Chondrocyte (in vitro differentiated cells): ENCODE results near the gene ZNF831. TPM values are rescaled to one million over a fixed set of nuclear protein-coding genes. Genes with fewer than 3 reads are reported as not detected.

ENCODE experiments used
- DNase-seq: peaks from one replicate; pipeline ENCODE4 v3.0.0; 2021; ENCODE audit warnings: mixed read lengths, low spot score
- H3K27ac Mint-ChIP-seq: one replicate; pipeline ENCODE4 v1.8.0; 2021; ENCODE audit warnings: mild to moderate bottlenecking, moderate library complexity, mixed read lengths; ENCODE audit not compliant: unreplicated experiment
- H3K27me3 Mint-ChIP-seq: 2 replicates; pipeline ENCODE4 v1.8.0; 2021; ENCODE audit warnings: low read depth, mixed read lengths
- H3K36me3 Mint-ChIP-seq: 2 replicates; pipeline ENCODE4 v1.8.0; 2021; ENCODE audit warnings: low read depth, mixed read lengths
- H3K4me1 Mint-ChIP-seq: 2 replicates; pipeline ENCODE4 v1.8.0; 2021; ENCODE audit warnings: low read depth, mild to moderate bottlenecking, mixed read lengths
- H3K4me3 Mint-ChIP-seq: one replicate; pipeline ENCODE4 v1.8.0; 2021; ENCODE audit warnings: mild to moderate bottlenecking, moderate library complexity, mixed read lengths; ENCODE audit not compliant: unreplicated experiment
- H3K9me3 Mint-ChIP-seq: 2 replicates; pipeline ENCODE4 v1.8.0; 2021; ENCODE audit warnings: low read depth, mixed read lengths
- CTCF ChIP-seq: fragments of 200-600 bp; sonication (generic); IDR thresholded peaks from 2 replicates; pipeline ENCODE4 v1.5.0; 2021; ENCODE audit warnings: antibody characterized with exemption, mild to moderate bottlenecking, moderate library complexity
- total RNA-seq: library from RNA; stranded (reverse); gene quantifications from 3 replicates; pipeline ENCODE4 v1.2.1, GENCODE V29; 2021

ZNF831 gene
- total RNA-seq, 1 donor from 2014 or later, result not detected

DNA sequence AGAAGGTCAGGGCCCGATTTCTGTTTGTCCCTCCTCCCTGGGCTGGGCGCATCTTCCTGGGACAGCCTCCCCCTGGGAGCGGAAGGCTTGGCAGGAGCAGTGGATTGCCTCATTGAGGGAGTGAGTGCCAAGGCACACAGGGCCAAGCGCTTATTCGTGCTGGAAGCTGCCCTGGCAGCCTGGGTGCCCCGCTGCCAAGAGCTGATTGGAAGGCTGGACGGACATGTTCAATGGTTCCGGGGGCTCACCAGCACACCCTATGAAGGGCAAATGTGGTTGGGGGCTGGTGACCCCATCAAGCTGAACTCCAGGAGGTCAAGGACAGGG is 10.3 kb upstream of the ZNF831 start:
- H3K27me3 Mint-ChIP-seq, result peaks cover 24% of the 10 kb centered on the region
- no peaks in the 10 kb centered on the region for H3K36me3 Mint-ChIP-seq
- peaks cover 6% of the 10 kb centered on the region for H3K4me1 Mint-ChIP-seq
- no peak overlapping the region for H3K27ac Mint-ChIP-seq
- no peak for TF ChIP-seq CTCF
- H3K4me3 Mint-ChIP-seq, result no peak overlapping the region
- DNase-seq, result no peak
- no peaks in the 10 kb centered on the region for H3K9me3 Mint-ChIP-seq

DNA sequence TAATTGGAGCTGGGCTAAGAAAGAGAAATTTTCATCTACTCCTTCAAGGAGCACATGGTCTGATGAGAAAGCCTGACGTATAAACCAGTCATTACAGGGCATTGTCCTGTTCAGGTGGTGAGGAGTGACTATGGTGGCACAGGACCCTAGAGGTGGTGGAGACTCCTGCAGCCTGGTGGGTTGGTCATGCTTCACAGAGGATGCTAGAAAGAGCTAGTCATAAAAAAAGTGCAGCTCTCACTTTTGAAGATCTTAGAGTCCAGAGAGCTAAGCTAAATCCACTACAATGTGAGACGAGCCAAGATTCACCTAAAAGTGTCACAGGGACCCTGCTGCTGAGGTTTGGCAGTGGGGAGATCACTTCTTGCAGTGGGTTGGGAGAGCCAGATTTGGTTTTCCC is 9.8 kb upstream of the ZNF831 start:
- H3K4me3 Mint-ChIP-seq, result no peak overlapping the region
- no peaks in the 10 kb centered on the region for H3K9me3 Mint-ChIP-seq
- TF ChIP-seq CTCF, result no peak
- H3K36me3 Mint-ChIP-seq, result no peaks in the 10 kb centered on the region
- no peak overlapping the region for H3K27ac Mint-ChIP-seq
- no peak for DNase-seq
- H3K4me1 Mint-ChIP-seq, result peaks cover 6% of the 10 kb centered on the region
- H3K27me3 Mint-ChIP-seq, result peaks cover 26% of the 10 kb centered on the region

DNA sequence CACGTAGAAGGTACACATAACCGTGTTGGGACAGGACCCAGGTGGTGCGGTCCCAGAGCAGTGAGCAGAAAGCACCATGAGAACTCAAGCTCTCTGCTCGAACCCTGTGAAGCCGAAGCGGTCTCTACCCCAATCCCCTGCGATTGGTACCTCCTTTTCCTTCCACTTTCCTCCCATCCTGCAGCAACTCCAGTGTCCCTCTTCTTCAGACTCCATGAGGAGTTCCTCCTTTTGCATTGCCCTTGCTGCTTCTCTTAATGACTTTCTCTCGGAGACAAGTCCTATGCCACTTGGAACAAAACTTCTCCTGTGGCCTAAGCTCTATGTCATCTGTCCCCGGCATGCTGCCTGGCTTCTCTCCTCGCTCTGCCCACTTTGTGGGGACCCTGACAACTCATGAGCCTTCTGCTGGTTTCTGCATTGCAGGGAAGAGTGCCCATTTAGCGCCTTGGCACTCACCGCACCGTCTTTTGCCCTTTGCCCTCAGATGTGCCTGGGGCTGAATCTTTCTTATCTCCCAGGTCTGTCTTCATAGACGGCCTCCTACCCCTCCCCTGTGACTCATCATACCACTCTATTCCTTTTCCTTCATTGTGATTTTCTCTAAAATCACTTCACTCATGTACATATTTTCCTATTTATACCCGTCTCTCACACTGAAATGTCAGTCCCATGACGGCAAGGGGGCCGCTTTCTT is 9.2 kb upstream of the ZNF831 start:
- Mint-ChIP-seq H3K9me3 (no peaks in the 10 kb centered on the region), H3K27me3 (peaks cover 26% of the 10 kb centered on the region)

DNA sequence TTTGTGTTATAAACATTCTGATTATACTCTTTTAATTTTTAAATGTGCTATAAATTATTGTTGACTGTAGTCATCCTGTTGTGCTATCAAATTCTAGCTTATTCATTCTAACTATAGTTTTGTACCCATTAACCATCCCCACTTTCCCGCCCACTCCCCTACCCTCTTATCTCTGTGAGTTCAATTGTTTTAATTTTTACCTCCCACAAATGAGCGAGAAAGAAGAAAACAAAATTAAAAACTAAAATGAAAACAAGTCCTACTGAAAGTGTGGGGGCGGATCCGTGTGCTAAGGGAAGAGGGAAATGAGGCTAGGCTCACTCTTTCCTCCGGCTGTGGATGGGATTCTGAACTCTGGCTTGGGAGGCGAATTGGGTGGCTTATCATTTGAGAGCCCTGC is 6.6 kb upstream of the ZNF831 start:
- Mint-ChIP-seq H3K9me3 (no peaks in the 10 kb centered on the region), H3K27me3 (peaks cover 21% of the 10 kb centered on the region), H3K4me1 (no peaks in the 10 kb centered on the region), H3K36me3 (no peaks in the 10 kb centered on the region), H3K4me3 (no peak overlapping the region), H3K27ac (no peak overlapping the region)
- TF ChIP-seq CTCF, result no peak
- DNase-seq, result no peak

More for the DNA sequence above, 9.2 kb upstream of the ZNF831 start:
- no peak for DNase-seq
- Mint-ChIP-seq H3K36me3 (no peaks in the 10 kb centered on the region), H3K4me3 (no peak overlapping the region), H3K4me1 (peaks cover 6% of the 10 kb centered on the region), H3K27ac (no peak overlapping the region)
- TF ChIP-seq CTCF, result no peak

GRCh38 chr20:59157531-59157930 is 6.1 kb upstream of the ZNF831 start:
- H3K4me3 Mint-ChIP-seq, result no peak overlapping the region
- H3K27me3 Mint-ChIP-seq, result peaks cover 23% of the 10 kb centered on the region
- H3K27ac Mint-ChIP-seq, result no peak overlapping the region
- no peaks in the 10 kb centered on the region for H3K4me1 Mint-ChIP-seq
- DNase-seq, result no peak
- no peaks in the 10 kb centered on the region for H3K9me3 Mint-ChIP-seq
- no peaks in the 10 kb centered on the region for H3K36me3 Mint-ChIP-seq
- TF ChIP-seq CTCF, result no peak
